BE2C (cell line): ENCODE results near the gene NDFIP2.

Experiments used
- DNase-seq: peaks from one replicate; pipeline ENCODE4 v3.0.0-alpha.2; 2020
- H3K27me3 ChIP-seq: fragments of 250-450 bp; sonication (Bioruptor Pico); 2 replicates; pipeline ENCODE4 v1.5.1; 2020; ENCODE audit warnings: mild to moderate bottlenecking
- H3K36me3 ChIP-seq: fragments of 250-450 bp; sonication (Bioruptor Pico); 2 replicates; pipeline ENCODE4 v1.5.1; 2020; ENCODE audit warnings: mild to moderate bottlenecking
- H3K4me1 ChIP-seq: fragments of 250-450 bp; sonication (Bioruptor Pico); 2 replicates; pipeline ENCODE4 v1.5.1; 2020
- H3K4me3 ChIP-seq: 2 replicates; pipeline ENCODE4 v1.5.1; 2011; ENCODE audit warnings: low read depth, low read length
- H3K9me3 ChIP-seq: fragments of 250-450 bp; sonication (Bioruptor Pico); 2 replicates; pipeline ENCODE4 v1.5.1; 2020
- CTCF ChIP-seq: IDR thresholded peaks from 2 replicates; pipeline ENCODE4 v1.5.1; 2012; ENCODE audit warnings: mild to moderate bottlenecking, low read depth, low read length

The NDFIP2 gene

GRCh38 chr13:79602936-79603335 lies 122.0 kb downstream of the NDFIP2 start:
- no peak overlapping the region for H3K4me3 ChIP-seq
- no peaks in the 10 kb centered on the region for H3K27me3 ChIP-seq
- H3K36me3 ChIP-seq, result no peaks in the 10 kb centered on the region
- no peak for TF ChIP-seq CTCF
- no peaks in the 10 kb centered on the region for H3K9me3 ChIP-seq
- peaks cover 10% of the 10 kb centered on the region for H3K4me1 ChIP-seq
- no peak for DNase-seq

GRCh38 chr13:79604752-79605151 lies 123.8 kb downstream of the NDFIP2 start:
- DNase-seq, result no peak
- no peaks in the 10 kb centered on the region for H3K9me3 ChIP-seq
- no peaks in the 10 kb centered on the region for H3K27me3 ChIP-seq
- no peaks in the 10 kb centered on the region for H3K36me3 ChIP-seq
- H3K4me1 ChIP-seq, result no peaks in the 10 kb centered on the region
- no peak overlapping the region for H3K4me3 ChIP-seq
- no peak for TF ChIP-seq CTCF
